ENCODE measurements around the gene DENND1A. TPM values are rescaled to one million over a fixed set of nuclear protein-coding genes. Genes with fewer than 3 reads are reported as not detected.
A peak's percentile ranks its signal among the peaks of the same experiment; 100 is the strongest.

DENND1A gene
- total RNA-seq, 1 donor from 2014 or later = 11.3 TPM

DNA sequence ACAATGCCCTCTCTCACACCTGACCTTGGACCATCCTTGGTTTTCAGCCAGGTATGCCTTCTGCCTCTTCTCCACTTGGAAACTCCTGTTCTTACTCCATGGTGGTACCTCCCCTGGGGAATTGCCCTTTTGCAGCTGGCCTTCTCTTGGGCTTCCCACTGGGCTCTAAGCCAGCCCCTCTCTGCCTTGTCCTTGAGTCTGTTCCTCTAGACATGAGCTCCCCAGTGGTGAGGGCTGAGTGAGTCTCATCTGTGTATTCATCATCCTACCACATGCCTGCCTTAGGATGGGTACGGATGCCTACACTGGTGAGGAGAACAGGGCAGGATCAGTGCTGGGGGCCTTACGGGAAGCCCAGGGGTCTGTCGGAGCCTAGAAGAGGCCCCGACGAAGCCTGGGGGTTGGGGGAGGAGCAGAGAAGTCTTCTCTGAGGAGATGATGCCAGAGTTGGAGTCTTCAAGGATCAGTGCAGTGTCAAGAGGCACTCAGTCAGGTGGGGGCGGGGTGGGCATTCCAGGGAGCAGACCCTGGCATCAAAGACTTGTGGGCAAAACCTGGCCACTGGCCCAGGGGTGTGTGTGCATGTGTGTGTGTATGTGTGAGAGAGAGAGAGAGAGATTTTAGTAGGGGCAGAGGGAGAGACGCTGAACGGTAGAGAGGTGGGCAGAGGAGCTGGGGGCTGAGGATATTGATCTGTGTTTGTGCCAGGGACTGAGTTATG is 579.2 kb downstream of the DENND1A start:
- DNase-seq = no peak

DNA sequence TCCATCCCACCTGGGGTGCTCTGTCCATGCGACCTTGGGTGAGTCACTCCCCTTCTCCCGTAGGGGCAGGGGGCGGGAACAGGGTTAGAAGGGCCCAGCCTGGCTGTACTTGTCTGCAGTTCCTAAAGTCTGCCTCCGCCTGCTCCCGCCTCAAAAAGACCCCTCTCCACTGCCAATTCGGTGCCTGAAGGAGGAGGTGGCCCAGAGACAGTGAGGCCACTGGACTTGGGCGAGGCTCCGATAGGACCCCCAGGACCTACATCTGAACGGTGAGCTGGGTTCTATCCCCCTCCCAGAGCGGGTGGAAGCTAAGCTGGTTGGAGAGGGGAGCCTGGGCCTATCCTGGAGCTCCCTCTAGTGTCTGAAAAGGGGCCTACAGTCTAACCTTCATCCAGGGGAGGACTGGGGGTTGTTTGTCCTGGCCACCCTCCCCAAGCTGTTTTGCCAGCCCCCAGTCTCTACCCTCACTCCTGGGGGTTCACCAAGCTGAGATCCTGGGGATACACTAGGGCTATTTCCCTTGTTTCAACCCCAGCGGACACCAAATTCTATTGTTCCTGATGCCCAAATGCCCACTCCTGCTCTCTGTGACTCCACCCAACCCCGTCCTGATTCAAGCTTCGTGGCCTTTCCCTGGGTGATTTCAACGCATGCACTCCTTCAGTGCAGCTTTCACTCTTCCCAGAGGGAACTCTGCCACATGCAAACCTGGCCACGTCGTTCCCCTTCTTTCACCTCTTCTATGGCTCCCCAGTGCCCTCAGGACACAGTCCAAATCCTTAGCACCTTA is 580.0 kb downstream of the DENND1A start:
- DNase-seq = peak; percentile 48

- DNase-seq = no peak
These were observed 580.9 kb downstream of the DENND1A start for GRCh38 chr9:123349033-123349432.

DNA sequence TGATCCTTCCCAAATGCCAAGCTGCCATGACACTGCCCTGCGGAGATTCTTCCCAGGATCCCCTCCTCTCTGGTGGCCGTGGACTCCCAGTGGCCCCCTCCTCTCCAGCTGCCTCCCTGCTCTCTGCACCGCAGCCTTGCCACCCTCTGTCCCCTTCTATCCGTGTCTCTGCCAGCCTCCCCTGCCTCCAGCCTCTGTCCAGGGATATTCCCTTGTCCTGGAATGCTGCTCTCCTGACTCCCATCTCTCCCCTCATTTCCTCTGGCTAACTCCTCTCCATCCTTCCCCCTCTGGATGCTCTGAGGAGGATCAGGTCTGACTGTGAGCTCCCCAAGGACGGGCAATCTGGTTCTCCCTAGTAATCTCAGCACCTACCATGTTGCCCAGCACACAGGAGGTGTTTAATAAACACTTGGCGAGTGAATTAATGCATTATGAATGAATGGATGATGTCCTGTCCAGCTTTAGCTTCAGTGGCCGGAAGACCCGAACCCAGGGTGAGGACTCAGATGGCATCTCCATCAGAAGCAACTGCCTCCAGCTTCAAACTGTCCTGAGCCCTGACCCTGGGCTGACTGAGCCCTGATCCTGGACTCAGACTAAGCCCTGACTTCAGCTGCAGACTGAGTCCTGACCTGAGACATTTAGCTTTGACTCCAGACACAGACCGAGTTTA is 581.5 kb downstream of the DENND1A start:
- DNase-seq = no peak

- DNase-seq = no peak
These were observed 582.5 kb downstream of the DENND1A start for GRCh38 chr9:123347289-123348060.

DNA sequence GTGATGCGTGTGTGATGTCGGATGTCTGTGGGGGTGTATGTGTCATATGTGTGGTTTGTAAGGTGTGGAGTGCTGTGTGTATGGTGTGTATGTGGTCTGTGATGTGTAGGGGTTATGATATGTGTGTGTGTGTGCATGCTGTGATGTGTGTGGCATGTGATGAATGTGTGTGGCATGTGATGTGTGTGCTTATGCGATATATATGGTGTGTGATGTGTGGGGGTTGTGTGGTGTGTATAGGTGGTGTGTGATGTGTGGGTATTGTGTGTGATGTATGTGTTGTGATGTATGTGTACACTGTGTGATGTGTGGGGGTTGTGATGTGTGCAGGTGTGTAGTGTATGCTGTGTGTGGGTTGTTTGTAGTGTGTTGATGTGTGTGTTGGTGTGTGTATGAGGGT is 583.1 kb downstream of the DENND1A start:
- no peak for DNase-seq

DNA sequence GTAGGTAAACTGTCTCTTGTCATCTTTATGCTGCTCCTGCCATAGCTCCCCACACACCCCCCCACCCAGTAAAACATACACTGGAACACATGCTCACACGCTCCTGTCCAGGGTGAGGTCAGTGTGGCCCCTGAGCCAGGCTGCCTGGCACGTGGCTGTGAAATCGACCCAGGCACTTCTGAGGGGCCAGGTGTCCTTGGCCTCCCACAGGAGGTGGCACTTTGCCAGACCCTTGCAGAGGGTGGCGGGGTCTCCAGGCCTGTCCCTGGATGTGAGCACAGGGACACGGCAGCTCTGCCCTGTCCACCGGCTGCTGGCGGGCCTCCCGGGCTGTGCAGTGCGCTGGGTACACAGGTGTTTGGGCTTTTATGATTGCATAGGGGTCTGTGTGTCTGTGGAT is 583.9 kb downstream of the DENND1A start:
- DNase-seq = no peak

DNA sequence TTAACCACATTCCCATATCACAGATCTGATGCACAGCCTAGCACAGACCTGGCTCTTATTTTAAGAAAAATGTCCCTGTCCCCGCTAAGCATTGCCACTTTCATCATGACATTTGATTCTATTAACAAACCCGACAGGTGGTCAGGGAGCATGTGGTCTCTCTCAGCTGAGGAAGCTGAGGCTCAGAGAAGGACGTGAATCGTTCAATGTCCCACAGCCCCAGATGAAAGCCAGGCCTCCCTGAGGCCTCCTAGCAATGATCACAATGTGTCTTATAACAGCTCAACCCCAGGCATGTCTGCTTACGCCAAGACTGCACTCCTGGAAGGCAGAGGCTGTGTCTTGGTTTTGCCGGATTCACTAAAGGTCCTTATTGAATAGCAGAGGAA is 584.4 kb downstream of the DENND1A start:
- no peak for DNase-seq

GRCh38 chr9:123344192-123344949 is 585.6 kb downstream of the DENND1A start:
- DNase-seq = no peak

DNA sequence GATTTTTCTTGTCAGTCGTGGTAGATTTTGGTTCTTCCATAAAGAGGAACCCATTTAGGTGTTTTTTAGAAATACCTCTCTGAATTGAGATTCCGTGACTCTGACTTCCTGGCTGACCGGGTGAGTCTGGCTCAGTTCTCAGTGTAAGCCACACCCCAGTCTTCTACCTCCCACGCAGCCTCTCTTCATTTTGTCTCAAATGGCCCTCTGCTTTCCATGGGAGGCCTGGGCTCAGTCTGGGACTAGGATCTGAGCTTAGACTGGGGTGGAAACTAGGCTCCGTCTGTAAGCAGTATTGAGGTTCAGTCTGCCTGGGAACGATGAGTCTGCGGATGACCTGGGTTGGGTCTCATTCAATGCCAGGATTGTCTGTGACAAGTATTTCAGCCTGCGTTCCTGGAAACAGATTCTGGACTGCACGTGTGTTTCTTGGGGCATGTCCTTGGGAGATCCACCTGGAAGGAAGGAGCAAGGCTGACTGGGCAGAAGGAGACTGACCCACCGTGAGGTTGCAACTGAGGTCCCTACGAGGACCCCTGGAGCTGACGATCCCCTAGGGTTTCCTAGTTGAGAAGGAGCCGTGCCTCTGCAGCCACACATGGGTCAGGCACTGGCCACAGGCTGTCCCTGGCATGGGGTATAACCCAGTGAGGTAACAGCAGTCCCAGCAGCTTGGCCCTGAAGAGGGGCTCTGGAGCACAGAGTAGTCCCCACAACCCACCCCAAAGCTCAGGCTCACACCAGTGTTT is 586.3 kb downstream of the DENND1A start:
- no peak for DNase-seq

DNA sequence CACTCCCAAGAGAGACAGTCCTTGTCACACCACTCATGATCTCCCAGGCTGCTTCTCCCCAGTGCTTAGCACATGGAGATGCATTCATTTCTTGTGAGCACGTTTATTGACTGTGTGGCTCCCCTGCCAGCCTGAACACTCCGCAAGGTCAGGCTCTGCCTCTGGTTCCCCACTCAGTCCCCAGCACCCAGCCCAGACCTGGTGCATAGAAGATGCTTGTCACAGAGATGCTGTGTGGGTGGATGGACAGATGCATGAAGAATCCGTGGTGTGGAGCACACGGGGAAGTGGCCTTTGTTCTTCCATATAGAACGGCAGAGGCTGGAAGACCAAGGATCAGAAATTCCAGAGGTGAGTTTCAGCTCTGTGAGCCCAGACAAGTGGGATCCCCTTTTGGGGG is 587.7 kb downstream of the DENND1A start:
- DNase-seq = no peak

GRCh38 chr9:123341816-123342215 is 588.1 kb downstream of the DENND1A start:
- DNase-seq = no peak

GRCh38 chr9:123339666-123340510 is 590.0 kb downstream of the DENND1A start:
- DNase-seq = no peak

- no peak for DNase-seq
These were observed 590.9 kb downstream of the DENND1A start for GRCh38 chr9:123338710-123339665.

DNA sequence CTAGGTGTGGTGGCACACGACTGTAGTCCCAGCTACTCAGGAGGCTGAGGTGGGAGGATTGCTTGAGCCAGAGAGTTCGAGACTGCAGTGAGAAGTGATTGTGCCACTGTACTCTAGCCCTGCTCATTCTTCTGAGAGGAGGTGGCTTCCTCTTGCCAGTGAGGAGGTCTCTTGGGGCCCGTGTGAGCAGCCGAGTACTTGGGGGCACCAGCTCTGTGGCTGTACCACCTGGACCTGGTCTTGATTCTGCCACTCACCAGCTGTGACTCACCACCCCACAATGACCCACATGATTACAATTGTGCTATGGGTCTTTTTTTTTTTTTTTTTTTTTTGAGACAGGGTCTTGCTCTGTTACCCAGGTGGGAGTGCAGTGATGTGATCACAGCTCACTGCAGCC is 592.0 kb downstream of the DENND1A start:
- DNase-seq = no peak

DNA sequence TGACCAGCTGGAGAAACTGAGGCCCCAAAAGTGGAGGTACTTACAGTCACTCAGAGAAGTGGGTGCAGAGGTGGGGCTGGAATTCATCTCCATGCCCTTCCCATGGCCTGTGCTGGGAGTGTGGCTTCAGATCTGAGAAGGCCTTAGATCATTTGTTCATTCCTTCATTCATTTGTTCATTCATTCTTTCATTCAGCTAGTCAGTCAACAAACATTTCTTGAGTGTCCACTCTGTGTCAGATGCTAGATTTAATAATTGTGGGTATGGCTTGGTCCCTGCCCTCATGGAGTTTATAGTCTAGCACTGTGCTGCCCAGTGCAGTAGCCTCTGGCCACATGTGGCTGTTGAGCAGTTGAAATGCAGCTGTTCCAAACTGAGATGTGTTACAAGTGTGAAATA is 593.0 kb downstream of the DENND1A start:
- DNase-seq = no peak

DNA sequence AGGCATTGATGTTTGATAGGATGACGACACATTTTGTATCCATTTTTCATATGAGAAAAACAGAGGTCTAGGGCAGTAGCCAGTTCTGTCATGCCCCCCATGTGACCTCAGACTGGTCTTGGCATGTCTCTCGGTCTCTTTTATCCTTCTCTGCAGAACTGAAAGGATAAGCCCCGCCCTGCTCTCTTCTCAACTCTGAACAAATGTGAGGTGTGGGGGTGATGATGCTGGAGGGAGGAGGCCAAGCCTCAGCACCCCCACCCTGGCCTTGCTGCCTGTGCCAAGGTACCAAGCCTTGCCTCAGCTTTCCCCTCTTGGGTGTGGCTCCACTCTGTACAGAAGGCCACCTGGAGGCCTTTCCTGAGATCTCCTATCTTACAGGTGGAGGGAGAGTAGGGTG is 593.5 kb downstream of the DENND1A start:
- no peak for DNase-seq

GRCh38 chr9:123335986-123336329 is 594.0 kb downstream of the DENND1A start:
- DNase-seq = no peak

Measured in skin of body (tissue), 2 donors.